Esophagus squamous epithelium (tissue), 4 donors: Measurements from ENCODE around the gene LMAN1L.

ENCODE experiments used
- POLR2A ChIP-seq, 4 donors: fragments of 450-650 bp; IDR thresholded peaks; one replicate each; pipeline ENCODE4 v1.6.1; 2017; ENCODE audit warnings: antibody characterized with exemption in 4 of 4, mild to moderate bottlenecking in 4 of 4, moderate library complexity in 3 of 4
- TF ChIP-seq, protein P1 (sequence below), 6 experiments: fragments of 450-650 bp in 4 of 6; fragments of 200-600 bp in 2 of 6; sonication (generic) in 2 of 6; IDR thresholded peaks; one replicate each; pipeline ENCODE4 v1.5.1; 2016 to 2019; ENCODE audit warnings: antibody characterized with exemption in 6 of 6, mild to moderate bottlenecking in 4 of 6, moderate library complexity in 4 of 6

DNA sequence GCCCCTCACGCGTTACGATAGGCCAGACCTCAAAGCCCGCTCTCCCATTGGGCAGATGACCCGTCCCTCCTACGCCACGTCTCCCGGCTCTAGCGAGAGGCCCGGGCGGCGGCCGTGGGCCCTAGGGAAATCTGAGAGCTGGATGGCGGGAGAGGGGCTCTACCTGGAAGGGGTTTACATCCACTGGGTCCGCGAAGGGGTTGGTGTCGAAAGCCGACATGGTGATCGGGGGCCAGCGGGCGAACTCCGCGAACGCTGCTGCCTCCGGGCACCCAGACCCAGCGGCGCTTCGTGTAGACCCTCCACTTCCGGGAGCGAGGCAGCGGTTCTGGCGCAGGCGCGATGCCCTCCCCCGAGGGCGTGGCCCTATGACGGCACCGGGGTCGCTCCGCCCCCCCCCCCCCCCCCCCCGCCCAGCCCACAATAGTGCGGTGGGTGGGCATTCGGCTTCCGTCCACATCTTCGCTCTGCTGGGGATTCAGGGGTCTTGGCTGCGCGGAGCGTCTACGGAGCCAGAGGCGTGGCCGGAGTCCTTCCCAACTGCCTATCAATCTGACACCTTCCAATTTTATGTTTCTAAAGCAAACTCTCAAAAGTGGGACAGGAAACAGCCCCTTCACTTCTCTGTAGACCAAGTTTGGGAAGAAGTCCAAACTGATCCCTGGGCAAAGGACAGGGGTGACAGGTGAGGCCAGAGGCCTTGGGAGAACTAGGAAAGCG lies 60.6 kb downstream of the LMAN1L start, which contains the start of gene SCAMP2:
- TF ChIP-seq, protein P1, sequence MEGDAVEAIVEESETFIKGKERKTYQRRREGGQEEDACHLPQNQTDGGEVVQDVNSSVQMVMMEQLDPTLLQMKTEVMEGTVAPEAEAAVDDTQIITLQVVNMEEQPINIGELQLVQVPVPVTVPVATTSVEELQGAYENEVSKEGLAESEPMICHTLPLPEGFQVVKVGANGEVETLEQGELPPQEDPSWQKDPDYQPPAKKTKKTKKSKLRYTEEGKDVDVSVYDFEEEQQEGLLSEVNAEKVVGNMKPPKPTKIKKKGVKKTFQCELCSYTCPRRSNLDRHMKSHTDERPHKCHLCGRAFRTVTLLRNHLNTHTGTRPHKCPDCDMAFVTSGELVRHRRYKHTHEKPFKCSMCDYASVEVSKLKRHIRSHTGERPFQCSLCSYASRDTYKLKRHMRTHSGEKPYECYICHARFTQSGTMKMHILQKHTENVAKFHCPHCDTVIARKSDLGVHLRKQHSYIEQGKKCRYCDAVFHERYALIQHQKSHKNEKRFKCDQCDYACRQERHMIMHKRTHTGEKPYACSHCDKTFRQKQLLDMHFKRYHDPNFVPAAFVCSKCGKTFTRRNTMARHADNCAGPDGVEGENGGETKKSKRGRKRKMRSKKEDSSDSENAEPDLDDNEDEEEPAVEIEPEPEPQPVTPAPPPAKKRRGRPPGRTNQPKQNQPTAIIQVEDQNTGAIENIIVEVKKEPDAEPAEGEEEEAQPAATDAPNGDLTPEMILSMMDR (IDR thresholded peaks at IDR 0.05), result no peak
- peak in 3 of 4 donors; percentile 53 to 85 (median 72) for TF ChIP-seq POLR2A (IDR thresholded peaks at IDR 0.05)
